GM18502 (cell line): ENCODE data around the gene SH3BP4.

ENCODE experiments used
- ATAC-seq: cut with Tn5 transposase; IDR thresholded peaks from one replicate; pipeline ENCODE4 v1.9.1; 2021; ENCODE audit warnings: mild to moderate bottlenecking; ENCODE audit not compliant: unreplicated experiment, poor library complexity

Gene SH3BP4

GRCh38 chr2:235098736-235099494, 147.1 kb downstream of the SH3BP4 start:
- no peak for ATAC-seq

GRCh38 chr2:235102896-235103295, 151.1 kb downstream of the SH3BP4 start:
- ATAC-seq = no peak
